Panc1 (cell line): Measurements from ENCODE around the gene SNTB2. TPM values are rescaled to one million over a fixed set of nuclear protein-coding genes. Genes with fewer than 3 reads are reported as not detected.

Source experiments
- ATAC-seq: fragments of 200-7000 bp; cut with Tn5 transposase; 2 replicates; pipeline ENCODE4 v1.9.1; 2020; ENCODE audit warnings: mild to moderate bottlenecking, moderate library complexity
- BruUV-seq: library from RNA; stranded (reverse); fragments of 400-500 nt; replicated peaks from 2 replicates; lab custom pipeline; 2021; lab: Mats Ljungman, UMichigan
- CTCF ChIA-PET: fragments of 300-600 bp; sonication (Branson Sonifier 250); formaldehyde crosslinking; loops from one replicate; lab custom pipeline; 2022; ENCODE audit warnings: antibody characterized with exemption; lab: Charles Lee
- POLR2A ChIA-PET: fragments of 300-600 bp; sonication (Branson Sonifier 250); formaldehyde crosslinking; loops from one replicate; lab custom pipeline; 2022; ENCODE audit warnings: antibody characterized with exemption; lab: Charles Lee
- DNase-seq: peaks from one replicate; pipeline ENCODE4 v3.0.0-alpha.2; 2010; ENCODE audit warnings: low read depth, low spot score
- H3K27ac ChIP-seq: 2 replicates; pipeline ENCODE4 v1.5.1; 2011; ENCODE audit warnings: mild to moderate bottlenecking, low read length, inconsistent platforms
- H3K27me3 ChIP-seq: fragments of 200-500 bp; sonication (Bioruptor generic); 2 replicates; pipeline ENCODE4 v1.6.0; 2014; ENCODE audit warnings: low read length, inconsistent platforms; ENCODE audit not compliant: control insufficient read depth, insufficient read depth
- H3K36me3 ChIP-seq: fragments of 200-500 bp; sonication (Bioruptor generic); 2 replicates; pipeline ENCODE4 v1.5.1; 2014; ENCODE audit warnings: inconsistent platforms, mild to moderate bottlenecking, low read length, moderate library complexity; ENCODE audit not compliant: control insufficient read depth, insufficient read depth
- H3K4me1 ChIP-seq: 2 replicates; pipeline ENCODE4 v1.5.1; 2011; ENCODE audit warnings: inconsistent platforms, mild to moderate bottlenecking, low read length, moderate library complexity; ENCODE audit not compliant: control insufficient read depth, insufficient read depth
- H3K4me3 ChIP-seq, 2 experiments: 2 replicates each; pipeline ENCODE4 v1.5.1; 2011 to 2012; ENCODE audit warnings: low read depth in 2 of 2, low read length in 2 of 2, mild to moderate bottlenecking in 2 of 2, inconsistent platforms in 1 of 2, moderate library complexity in 1 of 2
- H3K9me3 ChIP-seq: fragments of 200-500 bp; sonication (Bioruptor generic); 2 replicates; pipeline ENCODE4 v1.5.1; 2014; ENCODE audit warnings: low read depth, mild to moderate bottlenecking, inconsistent platforms, low read length, moderate library complexity; ENCODE audit not compliant: control insufficient read depth, insufficient read depth
- CTCF ChIP-seq: fragments of 450-650 bp; IDR thresholded peaks from 2 replicates; pipeline ENCODE4 v1.5.1; 2017; ENCODE audit warnings: mild to moderate bottlenecking
- POLR2AphosphoS5 ChIP-seq: IDR thresholded peaks from 2 replicates; pipeline ENCODE4 v1.6.1; 2012; ENCODE audit warnings: mild to moderate bottlenecking, low read depth, low read length, moderate library complexity
- REST ChIP-seq, 2 experiments: IDR thresholded peaks; 2 replicates each; pipeline ENCODE4 v1.6.1; 2011 to 2012; ENCODE audit warnings: low read depth in 2 of 2, control low read depth in 1 of 2, low read length in 1 of 2, mild to moderate bottlenecking in 1 of 2, moderate library complexity in 1 of 2; ENCODE audit not compliant: insufficient read depth in 1 of 2
- SIN3A ChIP-seq: IDR thresholded peaks from 2 replicates; pipeline ENCODE4 v1.6.1; 2012; ENCODE audit warnings: low read depth, mild to moderate bottlenecking, low read length, moderate library complexity, borderline replicate concordance; ENCODE audit not compliant: insufficient read depth
- TCF7L2 ChIP-seq: IDR thresholded peaks from 2 replicates; pipeline ENCODE4 v1.6.1; 2011; ENCODE audit warnings: mild to moderate bottlenecking, low read depth, low read length, inconsistent platforms
- in situ Hi-C: cut with HindIII; loops from 2 replicates; pipeline ENCODE4 v1.10.0; 2016; ENCODE audit warnings: low sequenced_read_pairs, low pct_unique_long_range_greater_than_20kb
- intact Hi-C: fragments of 100-400 bp; cut with micrococcal nuclease; formaldehyde crosslinking; loops from one replicate; pipeline ENCODE4 v1.10.0; 2022; ENCODE audit not compliant: unreplicated experiment
- total RNA-seq: library from RNA; stranded (reverse); gene quantifications from one replicate; pipeline ENCODE4 v1.2.1, GENCODE V29; 2021; ENCODE audit not compliant: unreplicated experiment

SNTB2 gene
- total RNA-seq, 1 experiment from 2014 or later: 40.8 TPM

GRCh38 chr16:69201291-69201690 is 14.3 kb downstream of the SNTB2 start:
- ChIA-PET POLR2A (no interaction called here), CTCF (no interaction called here)
- TF ChIP-seq TCF7L2 (no peak), POLR2AphosphoS5 (no peak), SIN3A (no peak)
- Histone ChIP-seq H3K4me1 (peaks cover 17% of the 10 kb centered on the region), H3K27me3 (no peaks in the 10 kb centered on the region), H3K36me3 (no peaks in the 10 kb centered on the region), H3K9me3 (no peaks in the 10 kb centered on the region), H3K27ac (no peak overlapping the region), H3K4me3 (no peak overlapping the region)
- no peak for DNase-seq
- ATAC-seq: no peak
- in situ Hi-C loops (no loop called here), intact Hi-C loops (no loop called here)
- no TSS peak for BruUV-seq

GRCh38 chr16:69201787-69202186 is 14.8 kb downstream of the SNTB2 start:
- in situ Hi-C loops (no loop called here), intact Hi-C loops (no loop called here)
- TSS peak; percentile 21 for BruUV-seq
- H3K36me3 ChIP-seq: no peaks in the 10 kb centered on the region
- no peaks in the 10 kb centered on the region for H3K27me3 ChIP-seq
- TF ChIP-seq TCF7L2: no peak
- TF ChIP-seq REST (IDR thresholded peaks at IDR 0.05; ENCODE audit: insufficient read depth in 1 of 2, low read depth in 2 of 2, low read length in 1 of 2): no peak
- TF ChIP-seq POLR2AphosphoS5: no peak
- no peak for TF ChIP-seq SIN3A
- TF ChIP-seq CTCF: no peak
- H3K4me1 ChIP-seq: peaks cover 17% of the 10 kb centered on the region
- ATAC-seq: 0 out of 2 replicates have a peak, but pooled peaks have one; percentile 38
- H3K4me3 ChIP-seq: no peak overlapping the region
- ChIA-PET POLR2A (no interaction called here), CTCF (no interaction called here)
- H3K27ac ChIP-seq: no peak overlapping the region; the same call in 1 of the 2 replicates
- no peaks in the 10 kb centered on the region for H3K9me3 ChIP-seq
- no peak for DNase-seq

GRCh38 chr16:69204172-69204571 is 17.2 kb downstream of the SNTB2 start:
- Histone ChIP-seq H3K4me1 (peaks cover 17% of the 10 kb centered on the region), H3K36me3 (no peaks in the 10 kb centered on the region), H3K27me3 (no peaks in the 10 kb centered on the region), H3K27ac (no peak overlapping the region), H3K9me3 (no peaks in the 10 kb centered on the region), H3K4me3 (no peak overlapping the region)
- intact Hi-C loops: no loop called here
- DNase-seq: no peak
- ATAC-seq: no peak
- CTCF ChIA-PET: no interaction called here
- POLR2A ChIA-PET: no interaction called here
- BruUV-seq: no TSS peak
- in situ Hi-C loops: no loop called here
- TF ChIP-seq SIN3A: no peak
- no peak for TF ChIP-seq POLR2AphosphoS5
- no peak for TF ChIP-seq TCF7L2
- TF ChIP-seq CTCF: no peak
- TF ChIP-seq REST (IDR thresholded peaks at IDR 0.05; ENCODE audit: insufficient read depth in 1 of 2, low read depth in 2 of 2, low read length in 1 of 2): no peak
